ENCODE data around the gene CFB.
A peak's percentile ranks its signal among the peaks of the same experiment; 100 is the strongest.

Gene CFB

GRCh38 chr6:31971279-31971992 is 25.5 kb downstream of the CFB start (continued):
- TF ChIP-seq ZNF701 (tag by site-specific recombination; IDR thresholded peaks at IDR 0.05) = no peak
- peak; percentile 89 for TF ChIP-seq ZNF335 (tag by site-specific recombination; conservative IDR thresholded peaks at IDR 0.05)
- peak; percentile 65; the same call in 1 of the 2 replicates for TF ChIP-seq ZNF223 (tag by site-specific recombination; IDR thresholded peaks at IDR 0.05)
- no peak for TF ChIP-seq ZNF362 (tag by site-specific recombination; IDR thresholded peaks at IDR 0.05)
- no peak; the same call in 1 of the 2 replicates for TF ChIP-seq GLI4 (tag by site-specific recombination; IDR thresholded peaks at IDR 0.05)
- TF ChIP-seq PBX3 (CRISPR knock-in tag; IDR thresholded peaks at IDR 0.05) = 0 out of 2 replicates have a peak, but pooled peaks have one; percentile 18
- TF ChIP-seq ZNF624 (tag by site-specific recombination; IDR thresholded peaks at IDR 0.05) = no peak
- peak; percentile 91; the same call in 1 of the 2 replicates for TF ChIP-seq ZNF391 (tag by site-specific recombination; IDR thresholded peaks at IDR 0.05; ENCODE audit: borderline replicate concordance, low read depth)
- TF ChIP-seq ZNF23 (tag by site-specific recombination; IDR thresholded peaks at IDR 0.05; ENCODE audit: borderline replicate concordance) = no peak
- no peak for TF ChIP-seq ZNF843 (tag by site-specific recombination; IDR thresholded peaks at IDR 0.05)
- no peak for TF ChIP-seq ZBTB6 (tag by site-specific recombination; IDR thresholded peaks at IDR 0.05)
- peak; percentile 84 for TF ChIP-seq ZNF394 (tag by site-specific recombination; IDR thresholded peaks at IDR 0.05; ENCODE audit: borderline replicate concordance)
- 0 out of 2 replicates have a peak, but pooled peaks have one; percentile 44 for TF ChIP-seq MZF1 (tag by site-specific recombination; IDR thresholded peaks at IDR 0.05; ENCODE audit: borderline replicate concordance)
- peak; percentile 89; the same call in 1 of the 2 replicates for TF ChIP-seq ZNF280D (tag by site-specific recombination; IDR thresholded peaks at IDR 0.05)
- no peak for TF ChIP-seq YY2 (tag by site-specific recombination; IDR thresholded peaks at IDR 0.05)
- TF ChIP-seq ZBTB44 (tag by site-specific recombination; IDR thresholded peaks at IDR 0.05) = no peak
- TF ChIP-seq IKZF3 (tag by site-specific recombination; IDR thresholded peaks at IDR 0.05) = no peak
- TF ChIP-seq ZNF518A (tag by site-specific recombination; conservative IDR thresholded peaks at IDR 0.05; ENCODE audit: low read depth) = no peak
- peak; percentile 94; the same call in 1 of the 2 replicates for TF ChIP-seq ZNF24 (tag by site-specific recombination; IDR thresholded peaks at IDR 0.05)
- TF ChIP-seq ZNF664 (tag by site-specific recombination; IDR thresholded peaks at IDR 0.05) = no peak
- peak; percentile 100 for TF ChIP-seq ATF2 (tag by site-specific recombination; IDR thresholded peaks at IDR 0.05; ENCODE audit: low read depth)
- TF ChIP-seq REPIN1 (tag by site-specific recombination; IDR thresholded peaks at IDR 0.05; ENCODE audit: low read depth) = no peak
- TF ChIP-seq ZSCAN30 (tag by site-specific recombination; IDR thresholded peaks at IDR 0.05) = 0 out of 2 replicates have a peak, but pooled peaks have one; percentile 67
- no peak for TF ChIP-seq ZNF654 (tag by site-specific recombination; IDR thresholded peaks at IDR 0.05; ENCODE audit: low read depth)

Measured in HEK293 (cell line).